GM06990 (cell line): ENCODE results near the gene GAS7.
A peak's percentile ranks its signal among the peaks of the same experiment; 100 is the strongest.

Experiments
- DNase-seq: peaks from one replicate; pipeline ENCODE4 v3.0.0-alpha.2; 2011; ENCODE audit not compliant: insufficient read length; ENCODE audit errors: extremely low read depth
- H3K27me3 ChIP-seq: replicated peaks from 2 replicates; pipeline ENCODE4 v1.6.0; 2011; ENCODE audit warnings: low read length; ENCODE audit not compliant: control insufficient read depth, insufficient read depth
- H3K36me3 ChIP-seq: 2 replicates; pipeline ENCODE4 v1.5.1; 2011; ENCODE audit warnings: low read length; ENCODE audit not compliant: control insufficient read depth, insufficient read depth
- H3K4me3 ChIP-seq: replicated peaks from 2 replicates; pipeline ENCODE4 v1.5.1; 2011; ENCODE audit warnings: low read depth, mild to moderate bottlenecking, control low read depth, low read length
- TF ChIP-seq, protein P1 (sequence below): IDR thresholded peaks from 2 replicates; pipeline ENCODE4 v1.5.1; 2011; ENCODE audit warnings: low read length, control low read depth, mild to moderate bottlenecking, inconsistent platforms; ENCODE audit not compliant: insufficient read depth, poor library complexity, severe bottlenecking

Gene GAS7

DNA sequence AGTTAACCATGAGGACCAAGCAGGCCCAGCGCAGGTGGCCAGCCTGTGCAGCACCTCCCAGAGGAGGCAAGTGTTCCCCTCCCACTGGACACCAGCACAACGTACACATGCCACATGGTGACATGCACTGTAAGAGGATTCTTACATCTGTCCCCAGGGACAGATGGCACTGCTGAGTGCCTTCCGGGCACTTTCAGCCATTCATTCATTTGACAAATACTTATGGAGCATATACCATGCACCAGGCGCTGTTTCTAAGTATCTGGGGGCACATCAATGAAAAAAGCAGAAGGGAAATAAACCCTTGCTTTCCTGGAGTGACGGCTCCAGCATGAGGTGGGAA lies 79.6 kb downstream of the GAS7 start:
- no peak for DNase-seq
- Histone ChIP-seq H3K27me3 (no peaks in the 10 kb centered on the region), H3K36me3 (no peaks in the 10 kb centered on the region), H3K4me3 (no peak overlapping the region)
- TF ChIP-seq, protein P1, sequence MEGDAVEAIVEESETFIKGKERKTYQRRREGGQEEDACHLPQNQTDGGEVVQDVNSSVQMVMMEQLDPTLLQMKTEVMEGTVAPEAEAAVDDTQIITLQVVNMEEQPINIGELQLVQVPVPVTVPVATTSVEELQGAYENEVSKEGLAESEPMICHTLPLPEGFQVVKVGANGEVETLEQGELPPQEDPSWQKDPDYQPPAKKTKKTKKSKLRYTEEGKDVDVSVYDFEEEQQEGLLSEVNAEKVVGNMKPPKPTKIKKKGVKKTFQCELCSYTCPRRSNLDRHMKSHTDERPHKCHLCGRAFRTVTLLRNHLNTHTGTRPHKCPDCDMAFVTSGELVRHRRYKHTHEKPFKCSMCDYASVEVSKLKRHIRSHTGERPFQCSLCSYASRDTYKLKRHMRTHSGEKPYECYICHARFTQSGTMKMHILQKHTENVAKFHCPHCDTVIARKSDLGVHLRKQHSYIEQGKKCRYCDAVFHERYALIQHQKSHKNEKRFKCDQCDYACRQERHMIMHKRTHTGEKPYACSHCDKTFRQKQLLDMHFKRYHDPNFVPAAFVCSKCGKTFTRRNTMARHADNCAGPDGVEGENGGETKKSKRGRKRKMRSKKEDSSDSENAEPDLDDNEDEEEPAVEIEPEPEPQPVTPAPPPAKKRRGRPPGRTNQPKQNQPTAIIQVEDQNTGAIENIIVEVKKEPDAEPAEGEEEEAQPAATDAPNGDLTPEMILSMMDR = no peak

DNA sequence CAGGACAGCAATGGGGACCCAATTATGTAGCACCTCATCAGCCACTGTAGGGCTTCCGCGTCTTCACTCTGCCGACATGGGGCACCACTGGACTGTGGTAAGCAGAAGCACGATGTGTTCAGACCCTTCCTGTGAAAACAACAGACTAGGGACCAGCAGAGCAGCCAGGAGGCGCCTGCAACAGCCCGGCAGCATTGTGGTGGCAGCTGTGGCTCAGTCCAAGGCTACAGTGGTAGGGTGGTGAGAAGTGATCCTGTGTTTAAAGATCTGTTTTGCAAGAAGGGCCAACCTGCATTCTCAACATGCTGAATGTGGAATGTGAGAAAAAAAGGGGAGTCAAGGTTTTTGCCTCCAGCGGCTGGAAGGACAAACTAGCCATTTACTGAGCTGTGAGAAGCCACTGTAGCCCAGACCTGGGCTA lies 80.8 kb downstream of the GAS7 start:
- Histone ChIP-seq H3K27me3 (no peaks in the 10 kb centered on the region), H3K36me3 (no peaks in the 10 kb centered on the region), H3K4me3 (no peak overlapping the region)
- TF ChIP-seq, protein P1 = peak; percentile 43
- no peak for DNase-seq

DNA sequence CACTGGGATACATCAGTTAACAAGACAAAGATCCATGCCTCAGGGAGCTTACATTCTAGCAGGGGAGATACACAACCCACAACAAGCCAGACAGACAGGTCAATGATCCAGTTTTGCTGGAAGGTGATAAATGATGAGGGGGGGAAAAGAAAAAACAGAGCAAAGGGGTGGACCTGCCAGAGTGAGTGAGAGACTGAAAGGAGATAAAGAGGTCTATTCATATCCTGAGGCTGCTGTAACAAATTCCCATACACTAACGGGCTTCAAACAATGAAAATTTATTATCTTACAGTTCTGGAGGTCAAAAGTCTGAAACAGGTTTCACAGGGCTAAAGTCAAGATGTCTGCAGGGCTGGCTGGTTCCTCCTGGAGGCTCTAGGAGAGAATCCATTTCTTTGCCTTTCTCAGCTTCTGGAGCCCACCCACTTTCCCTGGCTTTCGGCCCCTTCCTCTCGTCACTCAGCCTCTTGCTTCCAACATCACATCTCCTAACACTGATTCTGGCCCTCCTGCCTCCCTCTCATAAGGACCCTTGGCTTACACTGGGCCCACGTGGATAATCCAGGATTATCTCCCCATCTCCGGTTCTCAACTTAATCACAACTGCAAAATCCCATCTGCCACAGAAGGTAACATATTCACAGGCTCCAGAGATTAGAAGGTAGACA lies 81.5 kb downstream of the GAS7 start:
- TF ChIP-seq, protein P1 = no peak
- H3K4me3 ChIP-seq = no peak overlapping the region
- no peaks in the 10 kb centered on the region for H3K36me3 ChIP-seq
- no peaks in the 10 kb centered on the region for H3K27me3 ChIP-seq
- no peak for DNase-seq

DNA sequence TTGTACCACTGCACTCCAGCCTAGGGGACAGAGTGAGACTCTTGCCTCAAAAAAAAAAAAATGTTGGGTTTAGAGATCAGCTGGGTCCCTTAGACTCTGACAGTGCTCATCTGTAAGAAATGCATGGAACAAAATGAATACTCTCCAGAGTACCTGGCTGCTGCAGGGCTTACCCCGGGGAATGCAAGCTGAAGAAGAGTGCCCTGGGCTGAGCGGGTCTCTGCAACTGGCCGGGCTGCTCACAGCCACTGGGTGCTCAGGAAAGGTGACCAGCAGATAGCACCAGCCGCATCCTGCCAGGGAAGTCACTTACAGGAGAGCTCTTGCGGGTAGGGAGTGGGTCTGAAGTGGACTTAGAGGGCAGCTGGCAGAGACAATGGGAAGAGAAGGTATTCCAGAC lies 82.1 kb downstream of the GAS7 start:
- H3K4me3 ChIP-seq = no peak overlapping the region

DNA sequence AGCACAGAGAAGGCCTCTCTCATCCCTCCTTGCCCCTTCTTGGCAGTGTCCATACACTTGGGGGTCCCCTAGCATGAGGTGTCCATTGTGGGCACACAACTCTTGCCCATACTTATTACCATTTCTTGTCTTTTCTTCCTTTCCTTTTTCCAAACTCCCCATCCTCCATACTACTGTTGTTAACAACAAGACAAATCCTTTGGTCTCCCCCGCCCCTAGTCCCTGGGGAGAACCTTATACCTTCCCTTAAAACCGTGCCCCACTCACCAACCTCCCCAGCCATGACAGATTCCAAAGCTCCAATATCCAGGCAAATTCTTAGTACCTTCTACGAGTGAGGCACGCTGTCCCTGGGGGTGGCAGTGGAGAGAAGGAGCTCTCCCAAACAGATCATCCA lies 82.9 kb downstream of the GAS7 start:
- Histone ChIP-seq H3K27me3 (no peaks in the 10 kb centered on the region), H3K36me3 (no peaks in the 10 kb centered on the region), H3K4me3 (no peak overlapping the region)
- DNase-seq = no peak
- TF ChIP-seq, protein P1 = no peak

More for the DNA sequence above, 82.1 kb downstream of the GAS7 start:
- no peak for DNase-seq
- Histone ChIP-seq H3K36me3 (no peaks in the 10 kb centered on the region), H3K27me3 (no peaks in the 10 kb centered on the region)
- TF ChIP-seq, protein P1 = no peak
